SKM-1 treated with dmso at 0.1 percent for 144 hours (cell line): ENCODE measurements around the gene PITPNM1.
A peak's percentile ranks its signal among the peaks of the same experiment; 100 is the strongest.
"Not testable (repeated sequence)": the region's sequence is repeated elsewhere in the genome, so short reads cannot be mapped to it uniquely, and the experiment has no call there.

Experiments
- DNase-seq: peaks from one replicate; lab custom pipeline; 2025; ENCODE audit not compliant: unreplicated experiment; lab: John Stamatoyannopoulos, UW

PITPNM1 gene

GRCh38 chr11:67468056-67468455, 37.1 kb downstream of the PITPNM1 start:
- no peak for DNase-seq

GRCh38 chr11:67466962-67467771, 38.0 kb downstream of the PITPNM1 start:
- DNase-seq = no peak

- DNase-seq = no peak
Measured at GRCh38 chr11:67466367-67466766, 38.8 kb downstream of the PITPNM1 start.

GRCh38 chr11:67465530-67465929, 39.6 kb downstream of the PITPNM1 start:
- DNase-seq = not testable (repeated sequence)

- no peak for DNase-seq
Measured at GRCh38 chr11:67465189-67465510, 40.0 kb downstream of the PITPNM1 start.

GRCh38 chr11:67464411-67465188, 40.6 kb downstream of the PITPNM1 start:
- DNase-seq = peak; percentile 90

- DNase-seq = peak; percentile 42
Measured at GRCh38 chr11:67463680-67464410, 41.3 kb downstream of the PITPNM1 start.

GRCh38 chr11:67463186-67463585, 42.0 kb downstream of the PITPNM1 start:
- DNase-seq = no peak

GRCh38 chr11:67458266-67458665, 46.9 kb downstream of the PITPNM1 start:
- no peak for DNase-seq

- no peak for DNase-seq
Measured at GRCh38 chr11:67457453-67457852, 47.7 kb downstream of the PITPNM1 start.

- DNase-seq = no peak
Measured at GRCh38 chr11:67456068-67456705, 49.0 kb downstream of the PITPNM1 start.

GRCh38 chr11:67455054-67455453, 50.1 kb downstream of the PITPNM1 start, which contains the start of gene CABP4:
TSS of gene CABP4 (plus strand) at chr11:67455354. CDS start at chr11:67455424, 70 bp downstream.
- DNase-seq = no peak

GRCh38 chr11:67453816-67454732, 51.1 kb downstream of the PITPNM1 start:
- no peak for DNase-seq

- DNase-seq = no peak
Measured at GRCh38 chr11:67452141-67452952, 52.8 kb downstream of the PITPNM1 start, which contains the start of gene GPR152. TSS of gene GPR152 (minus strand) at chr11:67452729. CDS start at chr11:67452724, 5 bp downstream.

GRCh38 chr11:67451658-67451976, 53.5 kb downstream of the PITPNM1 start:
- no peak for DNase-seq

GRCh38 chr11:67450796-67451657, 54.1 kb downstream of the PITPNM1 start:
- no peak for DNase-seq

GRCh38 chr11:67449116-67449844, 55.9 kb downstream of the PITPNM1 start:
- DNase-seq = peak; percentile 22

- DNase-seq = no peak
Measured at GRCh38 chr11:67448220-67448609, 56.9 kb downstream of the PITPNM1 start.
